Stimulated activated CD4-positive, alpha-beta T cell treated with anti-CD3 and anti-CD28 coated beads, Interleukin-2, amount 100 ng/mL, for 4 hours (primary cell): ENCODE measurements around the gene VSX2.

Source experiments
- DNase-seq: peaks from one replicate; pipeline ENCODE4 v3.0.0-alpha.2; 2020; ENCODE audit warnings: low read depth

Gene VSX2

DNA sequence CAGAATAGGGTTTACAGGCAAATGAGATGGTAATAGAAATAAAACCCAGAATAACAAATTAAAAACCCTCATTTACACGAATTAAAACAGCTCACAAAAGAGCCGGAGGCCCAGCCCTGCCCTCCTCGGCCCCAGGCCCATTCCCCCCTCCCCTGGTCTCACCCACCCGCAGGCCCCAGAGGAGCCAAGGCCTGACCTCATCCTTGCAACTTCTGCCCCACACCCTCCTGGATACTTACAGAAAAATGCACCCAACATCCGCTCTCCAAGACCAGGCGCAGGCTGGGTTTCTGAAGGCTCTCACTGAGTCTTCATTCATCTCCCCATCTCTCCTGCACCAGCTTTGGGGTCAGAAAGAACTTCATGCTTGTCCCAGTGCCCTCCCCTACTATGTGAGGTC, 16.2 kb upstream of the VSX2 start:
- no peak for DNase-seq

DNA sequence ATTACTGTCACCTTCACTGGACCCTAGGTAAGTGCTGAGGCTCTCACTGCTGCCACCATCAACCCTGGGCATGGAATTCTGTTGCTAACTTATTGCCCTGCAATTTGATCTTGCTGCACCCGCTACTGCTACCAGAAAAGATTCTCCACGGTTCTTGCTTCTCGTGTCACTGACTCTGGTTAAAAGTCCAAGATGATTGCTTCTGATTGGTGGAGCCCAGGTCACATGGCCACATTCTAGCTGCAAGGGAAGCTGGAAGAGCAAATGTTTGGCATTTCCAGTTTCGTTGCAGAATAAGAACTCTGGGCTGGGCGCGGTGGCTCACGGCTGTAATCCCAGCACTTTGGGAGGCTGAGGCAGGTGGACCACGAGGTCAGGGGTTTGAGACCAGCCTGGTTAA, 7.5 kb upstream of the VSX2 start:
- DNase-seq: no peak

- DNase-seq: no peak
These were observed 4.2 kb upstream of the VSX2 start for GRCh38 chr14:74235017-74235416.

DNA sequence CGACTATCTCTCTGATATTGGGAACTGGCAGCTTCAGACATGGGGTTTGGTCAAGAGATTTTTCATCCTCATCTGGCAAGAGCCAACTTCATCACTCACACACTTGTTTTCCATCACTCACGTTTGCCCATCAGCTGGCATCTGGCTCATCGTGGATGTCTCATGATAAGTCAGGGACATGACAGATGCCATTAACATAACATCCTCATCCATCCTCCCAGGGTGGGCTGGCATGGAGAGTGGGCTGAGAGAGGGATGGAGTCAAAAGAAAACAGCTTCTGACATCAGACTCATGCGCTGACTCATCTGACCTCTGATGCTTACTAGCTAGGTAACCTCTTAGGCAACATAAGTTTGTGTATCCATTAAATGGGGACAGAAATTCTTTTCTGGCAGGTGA, 1.8 kb upstream of the VSX2 start:
- DNase-seq: no peak

DNA sequence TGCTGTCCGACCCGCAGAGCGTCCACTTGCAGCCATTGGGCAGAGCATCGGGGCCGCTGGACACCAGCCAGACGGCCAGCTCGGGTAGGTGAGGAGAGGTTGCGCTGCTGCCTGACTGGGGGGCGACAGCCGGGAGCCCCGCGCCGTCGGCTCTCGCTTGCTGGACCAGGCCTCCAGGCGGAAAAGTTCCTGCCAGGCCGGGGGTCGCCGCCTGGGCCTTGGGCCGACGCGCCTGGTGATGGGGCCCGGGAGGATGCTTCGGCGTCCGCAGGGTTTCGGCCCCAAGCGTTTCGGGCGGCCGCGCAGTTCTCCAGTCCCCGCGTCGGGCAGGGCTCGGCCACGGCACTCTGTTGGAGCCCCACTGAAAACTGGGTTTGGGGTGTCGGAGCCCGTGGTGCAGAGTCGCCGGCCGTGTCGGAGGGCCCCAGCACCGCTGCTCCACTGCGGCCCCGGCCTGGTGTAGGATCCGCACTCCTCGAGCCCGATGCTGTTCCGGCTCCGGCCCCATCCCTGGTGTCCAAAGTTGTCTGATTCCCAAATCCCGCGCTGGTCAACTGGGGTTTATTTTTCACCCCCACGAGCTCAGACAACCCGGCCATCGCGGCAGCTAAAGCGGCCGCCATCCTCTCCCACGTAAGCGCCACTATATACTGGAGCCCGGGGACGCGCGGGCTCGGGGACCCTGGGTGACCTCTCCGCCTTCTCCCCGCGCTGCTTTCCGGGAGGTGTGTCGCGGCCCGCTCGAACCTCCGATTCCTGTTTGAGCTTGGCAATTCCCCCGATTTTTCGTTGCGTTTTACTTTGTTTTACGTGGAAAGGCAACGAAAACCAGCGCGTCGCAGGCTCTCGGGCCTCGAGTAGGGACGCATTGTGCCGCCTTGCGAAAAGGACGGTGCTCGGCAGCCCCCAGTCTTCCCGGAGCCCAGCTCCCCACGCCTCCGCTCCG, 872 bp downstream of the VSX2 start:
- no peak for DNase-seq

GRCh38 chr14:74240794-74241651, 1.8 kb downstream of the VSX2 start:
- DNase-seq: no peak

DNA sequence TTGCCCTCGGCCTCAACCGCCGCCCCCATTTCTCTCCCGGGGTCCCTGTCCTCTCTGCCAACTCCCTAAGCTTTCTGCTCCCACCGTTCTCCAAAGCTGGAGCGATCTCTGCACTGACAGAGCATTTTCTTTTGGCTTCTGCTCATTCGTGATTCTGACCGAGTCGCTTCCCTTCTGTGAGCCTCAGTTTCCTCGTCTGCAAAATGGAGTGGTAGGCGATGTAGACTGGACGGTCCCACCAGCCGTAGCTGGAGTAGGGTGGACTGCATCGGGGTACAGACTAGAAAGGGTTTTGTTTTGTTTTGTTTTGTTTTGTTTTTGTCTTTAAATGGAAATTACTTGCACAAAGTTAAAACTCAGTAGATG, 2.4 kb downstream of the VSX2 start:
- DNase-seq: no peak

DNA sequence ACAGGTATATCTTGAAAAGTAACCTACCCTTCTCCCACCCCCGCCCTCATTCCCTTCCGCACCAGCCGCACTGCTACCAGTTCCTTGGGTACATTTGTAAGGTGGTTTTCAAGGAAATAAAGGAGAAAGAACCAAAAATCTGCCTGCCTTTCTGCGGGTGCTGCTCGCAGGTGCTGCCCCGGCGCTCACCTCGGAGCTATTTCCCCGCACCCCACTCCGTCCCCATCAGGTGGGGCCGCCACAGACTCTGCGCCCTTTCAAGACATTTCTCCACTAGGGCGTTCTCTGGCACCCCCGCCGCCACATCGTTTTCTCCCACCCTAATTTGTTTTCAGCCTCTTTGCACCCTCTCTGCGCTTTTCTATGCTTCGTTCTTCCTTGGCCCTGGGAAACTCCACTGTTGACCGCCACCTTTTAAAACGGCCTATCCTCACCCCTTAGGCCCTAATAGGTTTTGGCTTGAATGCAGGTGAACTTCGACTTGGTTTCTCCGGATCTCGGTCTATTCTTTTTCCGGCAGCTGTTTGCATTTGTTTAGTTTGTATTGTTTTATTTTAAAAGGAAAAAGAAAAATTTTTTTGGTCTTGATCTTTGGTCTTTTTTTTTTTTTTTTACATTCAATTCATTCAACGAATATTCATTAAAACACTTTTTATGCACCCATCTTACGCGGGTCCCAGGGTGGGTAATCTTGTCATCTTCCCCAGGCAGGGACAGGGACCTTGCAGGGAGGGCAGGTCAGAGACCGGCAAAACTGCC, 3.0 kb downstream of the VSX2 start:
- DNase-seq: no peak

- DNase-seq: no peak
These were observed 3.5 kb downstream of the VSX2 start for GRCh38 chr14:74242780-74243042.

DNA sequence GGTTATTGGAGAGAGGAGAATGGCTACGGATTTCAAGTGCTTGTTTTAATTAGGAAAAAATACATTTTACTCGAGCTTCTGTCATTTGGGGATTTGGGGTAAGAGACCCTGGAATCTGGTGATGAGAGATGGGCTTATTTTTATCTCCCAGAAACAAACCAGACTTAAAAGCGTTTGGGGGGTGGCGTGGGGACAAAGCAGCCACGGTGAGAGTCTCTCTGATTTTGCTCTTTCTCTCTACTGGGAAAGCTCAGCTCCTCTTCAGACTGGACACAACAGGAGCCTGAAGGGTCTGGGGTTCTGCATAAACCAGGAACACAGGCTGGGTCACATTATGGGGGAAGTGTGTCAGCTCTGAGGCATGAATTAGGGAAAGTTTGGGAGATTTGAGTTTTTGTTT, 3.8 kb downstream of the VSX2 start:
- DNase-seq: no peak

DNA sequence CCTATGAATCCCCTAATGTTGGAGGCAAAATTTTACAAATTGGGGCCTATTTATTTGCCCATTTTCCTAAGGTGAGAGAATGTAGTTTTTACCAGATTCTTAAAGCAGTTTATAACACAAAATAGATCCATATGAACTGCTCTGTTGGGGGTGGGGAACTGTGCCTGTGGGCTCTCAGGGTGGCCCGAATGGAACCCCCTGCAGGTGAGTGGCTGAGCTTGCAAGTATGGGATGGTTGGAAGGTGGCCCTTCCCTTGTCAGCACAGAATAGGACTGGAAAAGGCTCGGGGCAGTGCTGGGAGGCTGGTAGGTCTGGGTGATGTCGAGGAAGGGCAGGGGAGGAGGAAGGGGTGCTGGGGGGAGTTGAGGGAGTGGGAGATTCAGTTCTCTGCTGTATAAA, 4.9 kb downstream of the VSX2 start:
- DNase-seq: no peak

DNA sequence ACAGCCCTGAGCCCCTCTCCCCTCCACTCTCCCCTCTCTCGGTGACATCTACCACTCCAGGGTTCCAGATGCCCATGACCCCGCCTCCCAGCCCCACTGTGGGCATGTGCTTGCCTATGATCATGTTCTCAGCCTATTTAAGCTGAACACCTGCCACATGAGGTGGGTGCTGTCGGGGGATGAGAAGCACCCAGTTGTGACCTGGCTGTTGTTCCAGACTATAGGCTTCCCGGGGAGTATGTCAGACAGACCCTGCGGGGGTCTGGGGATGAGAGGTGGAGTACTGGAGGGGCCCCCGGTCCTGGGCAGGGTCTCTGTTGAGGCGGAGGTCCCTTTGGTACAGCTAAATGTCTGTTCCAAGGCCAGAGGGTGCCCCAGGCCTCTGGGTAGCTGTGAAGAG, 6.0 kb downstream of the VSX2 start:
- DNase-seq: no peak

- DNase-seq: no peak
These were observed 7.3 kb downstream of the VSX2 start for GRCh38 chr14:74246542-74246941.

DNA sequence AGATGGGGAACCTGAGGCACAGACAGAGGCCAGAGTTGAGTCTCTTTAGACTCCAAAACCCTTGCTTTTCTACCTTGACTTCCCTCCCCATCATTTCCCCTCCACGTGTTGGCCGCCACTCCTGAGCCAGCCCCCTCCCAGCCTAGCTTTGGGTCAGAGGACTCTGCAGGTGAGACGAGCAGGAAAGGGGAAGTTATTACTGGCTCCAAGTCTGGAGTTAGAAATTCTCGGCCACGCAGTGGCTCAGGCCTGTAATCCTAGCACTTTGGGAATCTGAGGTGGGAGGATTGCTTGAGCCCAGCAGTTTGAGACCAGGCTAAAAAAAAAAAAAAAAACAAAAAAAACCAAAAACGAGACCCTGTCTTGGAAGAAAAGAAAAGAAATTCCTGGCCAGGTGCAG, 8.8 kb downstream of the VSX2 start:
- DNase-seq: no peak

- DNase-seq: no peak
These were observed 10.5 kb downstream of the VSX2 start for GRCh38 chr14:74249433-74250375.

GRCh38 chr14:74255281-74255680, 16.0 kb downstream of the VSX2 start:
- DNase-seq: no peak

- DNase-seq: peak; percentile 30
These were observed 18.1 kb downstream of the VSX2 start for GRCh38 chr14:74257078-74257940.

DNA sequence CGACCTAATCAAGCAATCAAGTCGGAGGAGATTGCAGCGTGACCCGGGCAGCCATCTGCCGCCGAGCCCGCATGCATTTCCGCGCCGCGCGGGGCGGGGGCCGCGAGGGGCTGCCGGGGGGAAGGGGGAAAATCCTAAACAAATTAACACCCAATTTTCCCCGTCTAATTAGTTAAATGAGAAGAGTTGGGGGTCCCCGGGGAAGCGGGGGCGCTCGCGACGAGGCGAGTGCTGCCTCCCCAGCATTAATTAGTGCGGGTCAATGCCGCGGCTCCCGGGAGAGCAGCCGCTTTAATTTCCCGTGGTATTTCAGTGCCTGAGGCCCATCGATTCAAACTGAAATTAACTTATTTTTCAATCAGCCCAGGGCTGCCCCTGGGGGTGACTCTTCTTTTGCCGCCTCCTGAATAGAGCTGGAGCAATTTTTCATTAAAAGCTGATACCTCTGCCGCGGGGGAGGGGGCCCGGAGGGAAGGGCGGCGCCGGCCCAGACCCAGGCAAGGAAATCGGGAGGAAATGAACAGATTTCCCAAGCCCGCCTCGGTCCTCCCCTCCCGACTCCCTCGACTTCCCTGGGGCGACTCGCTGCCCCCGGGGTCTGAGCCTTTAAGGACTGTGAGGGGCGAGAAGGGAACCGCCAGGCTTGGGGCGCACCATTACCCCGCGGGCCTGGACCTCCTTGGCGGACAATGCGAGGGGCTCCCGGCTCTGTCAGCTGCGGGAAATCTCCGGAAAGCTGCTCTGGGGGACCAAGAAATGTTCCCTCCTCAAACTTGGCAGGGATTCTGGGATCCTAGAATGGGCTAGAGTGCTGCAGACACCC, 18.9 kb downstream of the VSX2 start:
- no peak for DNase-seq

DNA sequence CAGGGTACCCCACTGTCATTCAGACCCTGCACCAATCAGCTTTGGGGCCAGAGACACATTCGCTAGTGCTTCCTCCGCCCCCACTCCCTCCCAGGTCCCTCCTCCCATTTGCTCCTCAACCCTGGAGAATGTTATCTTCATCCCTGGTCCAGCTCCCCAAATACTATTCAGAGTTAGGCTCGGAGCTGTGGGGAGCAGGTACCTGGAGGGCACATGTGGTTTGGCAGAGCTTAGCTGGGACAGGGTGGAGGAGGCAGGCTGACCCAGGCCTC, 19.5 kb downstream of the VSX2 start:
- no peak for DNase-seq

DNA sequence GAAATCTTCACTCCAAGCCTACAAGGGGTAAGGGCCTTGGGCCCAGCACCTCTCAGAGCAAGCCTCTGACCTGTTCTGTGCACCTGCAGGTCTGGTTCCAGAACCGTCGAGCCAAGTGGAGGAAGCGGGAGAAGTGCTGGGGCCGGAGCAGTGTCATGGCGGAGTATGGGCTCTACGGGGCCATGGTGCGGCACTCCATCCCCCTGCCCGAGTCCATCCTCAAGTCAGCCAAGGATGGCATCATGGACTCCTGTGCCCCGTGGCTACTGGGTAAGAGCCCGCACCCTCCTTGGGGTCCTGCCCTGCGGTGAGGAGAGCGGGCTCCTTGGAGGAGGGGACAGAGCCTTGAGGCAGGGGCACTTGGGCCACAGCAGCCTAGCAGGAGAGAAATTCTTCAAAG, 20.3 kb downstream of the VSX2 start:
- no peak for DNase-seq
